GM18867 (cell line): ENCODE results near the gene TMEM41A.
A peak's percentile ranks its signal among the peaks of the same experiment; 100 is the strongest.

ENCODE experiments used
- ATAC-seq: cut with Tn5 transposase; IDR thresholded peaks from one replicate; pipeline ENCODE4 v1.9.1; 2021; ENCODE audit warnings: mild to moderate bottlenecking, moderate library complexity; ENCODE audit not compliant: unreplicated experiment

TMEM41A gene

DNA sequence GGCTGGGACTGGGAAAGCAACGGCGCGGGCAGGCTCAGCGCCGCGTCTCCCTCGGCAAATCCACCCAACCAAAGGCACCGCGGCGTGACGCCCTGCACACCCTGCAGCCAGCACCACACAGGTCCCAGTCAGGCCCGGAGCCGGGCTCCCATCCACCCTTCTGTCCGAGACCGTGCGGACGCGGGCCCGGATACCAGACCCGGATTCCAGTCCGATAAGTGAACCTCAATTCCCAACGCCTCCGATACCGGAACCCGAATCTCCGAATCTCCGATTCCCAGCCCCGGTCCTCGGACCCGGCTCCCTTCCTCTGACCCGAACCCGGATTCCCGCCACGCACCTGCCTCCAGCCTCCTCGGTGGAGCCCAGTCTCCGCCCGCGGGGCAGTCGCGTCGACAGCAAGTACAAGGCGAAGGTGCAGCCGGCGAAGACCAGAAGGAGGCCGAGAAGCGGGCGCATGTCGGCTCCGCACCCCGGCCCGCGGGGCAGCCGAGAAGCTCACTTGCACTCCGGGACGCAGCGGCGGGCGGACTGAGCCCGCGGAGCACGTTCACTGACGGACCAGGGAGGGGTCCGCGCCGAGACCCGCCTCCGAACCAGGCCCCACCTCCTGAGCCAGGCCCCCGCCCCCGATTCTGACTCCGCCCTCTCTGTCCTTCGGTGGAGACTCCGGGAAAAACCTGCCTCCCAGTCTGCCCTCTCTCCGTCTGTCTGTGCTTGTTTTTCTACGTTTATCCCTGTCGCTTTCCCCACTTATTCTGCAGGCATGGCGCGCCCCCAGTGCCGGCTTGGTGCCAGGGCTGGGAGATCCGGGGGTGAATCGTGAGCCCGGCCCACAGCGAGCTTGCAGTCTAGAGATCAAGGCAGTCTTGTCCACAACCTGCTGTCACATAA is at the start of gene TMEM41A:
TMEM41A (minus strand) TSS at position 533 of the 894 bp plus-strand sequence; CDS start at position 459, 74 bp downstream.
- ATAC-seq: peak; percentile 96

DNA sequence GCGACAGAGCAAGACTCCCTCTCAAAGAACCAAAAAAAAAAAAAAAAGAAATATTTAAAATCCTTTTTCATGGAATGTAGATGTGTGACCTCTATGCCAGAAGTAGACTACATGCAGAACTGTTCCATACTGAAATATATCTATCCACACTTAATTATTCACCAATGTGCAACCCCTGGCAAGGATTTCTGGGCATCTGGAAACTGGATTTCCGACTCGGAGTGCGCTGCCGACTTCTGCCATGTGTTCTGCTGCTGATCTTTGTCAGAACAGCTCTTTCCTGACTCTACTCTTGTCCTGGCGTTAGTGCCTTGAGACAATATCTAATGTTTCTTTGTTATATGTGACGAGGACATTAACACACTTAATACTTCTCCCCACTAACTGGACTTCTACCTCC is 41.9 kb upstream of the TMEM41A start:
- no peak for ATAC-seq

DNA sequence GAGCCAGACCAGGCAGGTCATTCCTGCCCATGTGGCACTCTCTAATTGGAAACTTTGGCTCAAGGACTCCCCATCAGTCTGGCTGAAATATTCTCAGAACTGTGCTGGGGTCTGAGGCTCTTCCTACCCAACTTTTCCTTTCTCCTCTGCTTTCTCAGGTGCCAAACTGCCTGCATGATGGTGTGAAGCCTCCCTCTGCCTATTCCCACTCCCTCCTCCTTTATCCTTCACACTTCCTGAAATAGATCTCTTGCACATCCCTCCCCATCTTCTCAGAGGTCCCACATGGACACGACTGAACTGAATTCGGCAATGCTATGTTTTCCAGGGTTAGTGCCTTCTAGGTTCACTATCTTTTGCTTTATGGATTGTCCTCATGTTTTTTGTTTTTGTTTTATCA is 41.1 kb upstream of the TMEM41A start:
- no peak for ATAC-seq

DNA sequence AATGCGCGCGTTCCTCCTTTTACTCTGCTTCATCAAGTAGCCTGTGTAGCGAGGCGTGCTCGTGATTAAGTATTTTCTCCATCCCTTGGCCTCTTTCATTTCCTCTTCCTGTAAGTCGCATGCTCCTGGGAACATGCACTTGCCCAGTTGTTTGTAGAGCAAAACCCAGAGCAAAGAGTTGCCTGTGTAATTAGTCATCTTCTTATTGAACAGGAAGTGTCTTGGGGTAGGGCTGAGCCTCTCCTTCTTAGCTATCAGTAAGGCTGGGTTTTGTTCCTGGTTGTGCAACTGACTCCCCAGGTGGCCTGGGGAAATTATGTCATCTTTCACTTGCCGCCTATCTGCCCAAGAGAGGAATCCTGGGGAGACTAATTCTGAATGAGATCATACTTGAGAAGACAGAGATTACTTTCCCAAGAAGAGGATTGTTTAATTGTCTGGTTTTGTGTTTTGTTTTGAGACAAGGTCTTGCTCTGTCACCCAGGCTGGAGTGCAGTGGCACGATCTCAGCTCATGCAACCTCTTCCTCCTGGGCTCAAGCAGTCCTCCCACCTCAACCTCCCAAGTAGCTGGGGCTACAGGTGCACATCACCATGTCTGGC is 38.6 kb upstream of the TMEM41A start:
- peak; percentile 98 for ATAC-seq

DNA sequence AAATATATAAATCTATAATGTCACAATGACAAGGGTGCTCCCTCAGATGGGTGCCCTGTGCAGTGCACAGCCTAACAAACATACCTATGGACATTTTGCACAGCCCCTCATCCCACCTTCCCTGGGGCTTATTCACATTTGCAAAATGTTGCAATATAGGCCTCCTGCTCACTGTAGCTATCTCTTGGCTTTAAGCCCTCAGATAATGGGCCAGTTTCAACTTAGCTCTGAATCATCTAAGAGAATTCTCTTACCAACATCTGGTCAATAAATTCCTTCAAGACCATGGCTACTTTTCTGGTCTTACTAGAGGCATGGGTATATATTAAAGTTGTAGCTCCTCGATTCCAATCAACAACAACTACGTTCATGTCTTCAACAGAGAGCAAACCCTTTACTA is 35.7 kb upstream of the TMEM41A start:
- no peak for ATAC-seq

DNA sequence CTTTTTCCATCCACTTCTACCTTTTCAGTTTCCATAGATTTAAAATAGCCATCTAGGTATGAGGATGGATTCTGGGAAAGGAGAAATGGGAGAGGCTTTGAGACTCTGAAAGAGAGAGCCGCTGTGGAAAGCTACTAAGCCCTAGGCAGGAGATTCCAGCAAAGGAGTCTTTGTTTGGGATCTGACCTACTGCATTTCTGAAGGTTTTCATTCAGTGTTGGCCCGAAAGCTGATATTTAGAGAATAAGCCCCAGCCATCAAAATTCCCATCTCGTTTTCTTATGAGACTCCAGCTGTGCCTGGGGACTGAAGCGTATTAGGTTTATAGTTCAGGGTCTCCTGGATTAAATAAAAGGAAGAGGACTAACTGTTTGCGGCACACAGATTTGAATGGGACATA is 34.1 kb upstream of the TMEM41A start:
- ATAC-seq: no peak

DNA sequence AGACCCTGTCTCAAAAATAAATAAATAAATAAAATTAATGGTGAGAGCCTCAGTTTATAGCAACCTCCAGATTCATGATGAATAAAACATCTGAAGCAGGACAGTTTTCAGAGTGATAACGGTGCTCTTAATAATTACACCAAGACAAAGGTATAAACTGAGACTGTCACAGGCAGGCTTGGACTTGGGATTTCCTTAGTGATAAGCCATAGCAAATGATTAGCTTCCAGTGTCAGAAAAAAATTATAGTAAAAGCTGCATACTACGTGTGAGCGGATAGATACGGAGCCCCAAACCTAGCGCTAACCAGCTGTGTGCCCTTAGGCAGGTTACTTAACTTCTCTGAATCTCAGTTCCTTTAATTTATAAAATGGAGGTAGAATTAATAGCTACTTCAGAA is 32.0 kb upstream of the TMEM41A start:
- no peak for ATAC-seq

DNA sequence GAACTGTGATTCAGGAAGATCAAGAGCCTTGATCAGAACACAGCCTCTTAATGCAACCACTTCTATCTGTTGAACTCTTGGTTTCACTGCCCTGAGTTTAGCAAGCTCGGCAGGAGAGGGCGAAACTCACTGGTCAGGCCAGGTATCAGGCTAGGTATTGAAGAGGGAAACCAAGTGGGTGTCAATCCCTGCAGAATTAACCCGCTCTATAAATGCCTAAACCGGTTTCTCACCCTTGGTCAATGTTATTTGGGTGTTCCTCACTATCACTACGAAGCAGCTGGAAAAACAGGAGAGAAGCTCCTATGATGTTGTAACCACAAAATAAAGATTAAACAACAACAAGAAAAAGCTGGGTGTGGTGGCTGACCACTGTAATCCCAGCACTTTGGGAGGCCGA is 29.7 kb upstream of the TMEM41A start:
- no peak for ATAC-seq

DNA sequence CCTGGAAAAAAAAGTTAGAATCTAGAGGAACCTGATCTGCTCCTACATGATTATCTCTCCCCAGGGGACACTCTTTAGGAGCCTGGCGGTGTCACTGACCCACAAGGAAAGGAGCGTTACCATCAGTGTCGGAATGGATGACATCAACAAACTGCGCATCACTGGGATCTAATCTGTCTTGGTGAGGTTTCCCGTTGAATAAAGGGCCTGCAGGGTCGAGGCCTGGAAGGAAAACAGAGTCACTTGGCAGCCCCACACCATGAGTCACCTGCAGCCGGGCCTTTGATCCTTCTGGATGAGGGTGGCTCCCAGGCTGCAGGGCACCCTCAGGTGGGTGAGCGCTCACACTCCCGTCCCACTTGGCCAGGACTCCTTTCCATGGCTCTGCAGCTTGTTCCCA is 28.5 kb upstream of the TMEM41A start:
- no peak for ATAC-seq

DNA sequence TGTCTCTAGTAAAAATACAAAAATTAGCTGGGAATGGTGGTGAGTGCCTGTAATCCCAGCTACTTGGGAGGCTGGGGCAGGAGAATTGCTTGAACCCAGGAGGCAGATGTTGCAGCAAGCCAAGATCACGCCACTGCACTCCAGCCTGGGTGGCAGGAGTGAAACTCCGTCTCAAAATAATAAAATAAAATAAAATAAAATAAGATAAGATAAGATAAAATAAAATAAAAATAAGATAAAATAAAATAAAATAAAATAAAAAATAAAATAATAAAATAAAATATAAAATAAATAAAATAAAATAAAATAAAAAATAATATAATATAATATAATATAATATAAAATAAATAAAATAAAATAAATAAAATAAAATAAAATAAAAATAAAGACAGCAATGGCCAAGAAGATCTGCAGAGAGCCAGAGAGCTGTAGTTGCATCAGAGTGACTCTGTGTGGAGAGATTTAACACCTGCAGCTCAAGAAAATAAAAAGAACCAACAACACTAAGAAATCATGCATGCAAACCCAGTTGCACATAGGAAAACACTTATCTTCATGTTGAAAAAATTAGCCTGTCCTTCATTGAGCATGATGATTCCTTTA is 27.6 kb upstream of the TMEM41A start:
- no peak for ATAC-seq

DNA sequence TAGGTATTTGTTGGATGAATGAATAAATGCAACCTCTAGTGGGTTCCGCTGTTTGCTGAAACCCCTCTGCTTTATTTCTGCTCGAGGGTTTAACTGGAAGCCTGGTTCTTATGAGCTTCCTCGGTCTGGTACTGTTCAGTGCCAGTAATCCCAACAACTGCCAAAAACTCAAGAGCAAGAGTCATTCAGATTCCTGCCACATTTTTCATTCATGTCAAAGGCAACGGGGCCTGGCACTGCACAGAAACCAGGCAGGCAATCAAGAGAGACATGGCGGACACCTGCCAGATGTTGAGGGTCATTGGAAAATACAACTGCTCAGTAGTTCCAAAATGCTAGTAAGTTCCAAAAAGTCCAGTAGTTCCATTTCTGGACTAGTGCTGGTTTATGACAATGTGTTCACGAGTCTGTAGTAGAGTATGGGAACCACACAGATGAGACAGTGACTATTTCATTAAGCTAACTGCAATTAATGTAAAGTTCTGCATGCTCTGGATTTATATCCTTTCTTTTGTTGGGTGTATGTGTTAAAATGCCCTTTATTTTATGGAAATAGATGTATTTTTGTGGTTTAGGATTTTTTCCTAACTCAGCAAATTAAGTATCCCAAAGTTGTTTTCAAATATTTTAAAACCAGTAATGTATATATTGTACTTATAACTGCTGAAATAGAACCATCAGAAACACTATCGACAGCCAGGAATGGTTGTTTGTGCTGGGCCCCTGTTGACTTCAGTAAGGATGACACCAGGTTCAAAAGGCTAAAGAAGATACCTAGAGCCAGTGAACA is 22.7 kb upstream of the TMEM41A start:
- no peak for ATAC-seq

DNA sequence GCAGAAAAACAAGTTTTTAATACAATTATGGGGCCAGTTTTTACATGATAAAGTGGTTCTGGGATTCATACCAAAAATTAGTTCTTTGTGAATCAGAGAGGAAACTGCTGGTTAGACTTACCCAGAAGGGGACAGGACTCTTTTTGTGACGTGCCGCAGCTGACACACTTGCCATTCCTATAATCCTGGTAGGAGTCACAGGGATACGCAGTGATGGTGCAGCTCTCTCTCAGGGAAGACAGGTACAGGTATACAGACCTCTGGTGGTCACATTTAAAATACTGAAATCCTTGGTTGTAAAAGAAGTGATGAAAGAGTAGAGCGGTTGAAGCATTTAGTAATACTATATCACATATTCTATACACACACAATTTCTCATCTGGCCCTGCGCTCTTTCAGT is 20.2 kb upstream of the TMEM41A start:
- no peak for ATAC-seq

DNA sequence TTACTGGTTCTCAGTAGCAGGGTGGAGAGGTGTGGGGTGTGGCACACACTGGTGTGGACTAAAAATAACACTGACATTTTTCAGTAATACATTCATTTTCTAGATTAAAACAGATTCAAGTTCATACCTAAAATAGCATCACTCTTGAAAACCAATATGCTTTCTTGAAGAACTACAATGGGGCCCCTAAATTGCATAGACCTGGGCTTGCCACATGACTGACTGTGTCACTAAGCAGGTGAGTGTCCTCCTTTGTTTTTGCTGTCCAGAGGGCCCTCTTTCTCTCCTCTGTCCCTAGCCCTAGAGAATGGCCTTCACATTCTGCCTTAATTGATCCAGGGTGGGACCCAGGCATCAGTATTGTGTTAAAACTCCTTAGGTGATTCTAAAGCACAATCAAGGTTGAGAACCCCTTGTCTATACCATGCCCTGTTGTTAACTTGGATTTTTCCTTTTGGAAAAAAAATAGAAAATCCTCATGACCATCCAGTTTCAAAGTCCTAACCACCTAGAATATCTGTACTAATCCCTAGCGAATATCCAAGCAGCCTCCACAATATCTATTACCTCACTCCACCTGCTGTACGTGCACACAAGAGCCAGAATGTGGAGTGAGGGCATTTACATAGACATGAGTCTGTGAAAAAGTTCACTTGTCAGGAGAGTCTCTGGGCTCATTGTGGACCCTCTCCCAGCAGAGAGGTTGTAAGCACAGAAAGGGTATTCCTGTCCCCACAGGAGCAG is 18.7 kb upstream of the TMEM41A start:
- ATAC-seq: no peak

DNA sequence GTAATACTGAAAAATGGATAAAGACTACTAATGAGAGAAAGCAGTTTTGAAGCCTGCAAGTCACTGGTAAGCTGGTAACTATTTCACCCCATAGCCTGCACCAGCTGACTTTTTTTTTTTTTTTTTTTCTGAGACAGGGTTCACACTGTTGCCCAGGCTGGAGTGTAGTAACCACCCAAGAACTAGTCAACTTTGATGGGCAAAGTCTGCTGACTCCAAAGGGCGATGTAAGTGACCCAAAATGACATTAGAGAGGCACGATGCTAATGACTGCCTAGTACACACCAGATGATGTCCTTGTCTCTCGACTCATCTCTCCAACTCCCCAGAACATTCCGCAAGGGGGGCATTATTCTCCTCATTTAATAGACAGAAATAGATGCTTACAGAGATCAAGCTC is 12.9 kb upstream of the TMEM41A start:
- no peak for ATAC-seq

DNA sequence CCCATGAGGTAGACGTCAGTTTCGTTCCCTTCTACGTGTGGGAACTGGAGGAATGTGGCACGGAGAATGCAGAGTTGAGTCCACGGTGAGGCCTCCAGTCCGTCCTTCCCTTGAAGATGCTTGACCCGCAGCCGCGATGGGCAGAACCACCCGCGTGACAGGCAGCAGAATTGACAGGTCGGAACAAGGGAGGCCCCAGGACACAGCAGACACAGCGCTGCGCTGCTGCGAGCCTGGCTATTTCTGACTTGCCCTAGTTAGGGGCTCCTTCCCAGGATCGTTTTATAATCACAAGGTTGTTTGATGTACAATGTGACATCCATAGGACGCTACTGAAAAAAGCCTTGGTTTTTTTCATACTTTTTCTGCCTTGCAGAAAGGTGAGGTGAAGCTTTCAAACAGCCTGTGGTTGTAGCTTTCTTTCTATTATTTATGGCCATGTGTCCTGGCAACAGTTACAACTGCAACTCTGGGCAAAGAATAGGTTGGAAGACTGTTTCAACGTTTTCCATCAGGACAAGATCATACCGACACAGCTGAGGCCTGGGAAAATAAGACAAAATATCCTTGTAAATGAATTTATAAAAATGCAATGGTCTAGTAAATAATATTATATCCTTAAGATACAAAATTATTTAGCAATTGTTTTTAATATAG is 9.6 kb upstream of the TMEM41A start:
- no peak for ATAC-seq

DNA sequence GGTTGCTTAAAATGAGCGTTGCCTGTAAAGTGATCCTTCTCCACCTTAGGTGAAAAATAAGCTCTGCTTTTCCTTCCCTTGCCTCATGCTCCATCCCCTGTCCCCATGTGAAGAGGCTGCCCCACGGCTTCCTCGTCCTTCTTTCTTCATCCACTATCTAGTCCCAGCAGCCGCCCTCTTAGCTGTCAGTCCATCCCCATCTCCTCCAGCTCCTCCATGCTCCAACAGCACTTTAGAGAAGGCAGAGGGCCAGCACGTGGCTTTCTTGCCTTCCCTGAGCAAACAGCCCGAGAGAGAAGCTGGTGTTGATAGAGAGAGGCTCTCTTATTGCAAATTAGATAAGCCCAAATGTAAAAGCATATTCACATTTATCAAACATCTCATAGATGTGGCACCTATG is 9.0 kb upstream of the TMEM41A start:
- no peak for ATAC-seq

DNA sequence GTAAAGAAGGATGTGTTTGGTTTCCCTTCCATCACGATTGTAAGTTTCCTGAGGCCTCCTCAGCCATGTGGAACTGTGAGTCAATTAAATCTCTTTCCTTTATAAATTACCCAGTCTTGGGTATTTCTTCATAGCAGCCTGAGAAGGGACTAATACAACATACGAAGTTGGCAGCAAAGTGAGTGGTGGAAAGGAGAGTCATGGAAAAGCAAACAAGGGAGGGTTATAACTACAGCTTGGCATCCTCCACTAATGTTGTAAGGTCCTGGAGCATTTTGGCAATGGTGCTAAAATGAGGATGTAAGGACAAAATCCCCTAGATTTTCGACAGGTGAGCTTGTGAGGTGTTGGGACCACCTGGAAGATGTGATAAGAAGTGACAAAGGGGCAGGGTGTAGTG is 5.8 kb upstream of the TMEM41A start:
- no peak for ATAC-seq

DNA sequence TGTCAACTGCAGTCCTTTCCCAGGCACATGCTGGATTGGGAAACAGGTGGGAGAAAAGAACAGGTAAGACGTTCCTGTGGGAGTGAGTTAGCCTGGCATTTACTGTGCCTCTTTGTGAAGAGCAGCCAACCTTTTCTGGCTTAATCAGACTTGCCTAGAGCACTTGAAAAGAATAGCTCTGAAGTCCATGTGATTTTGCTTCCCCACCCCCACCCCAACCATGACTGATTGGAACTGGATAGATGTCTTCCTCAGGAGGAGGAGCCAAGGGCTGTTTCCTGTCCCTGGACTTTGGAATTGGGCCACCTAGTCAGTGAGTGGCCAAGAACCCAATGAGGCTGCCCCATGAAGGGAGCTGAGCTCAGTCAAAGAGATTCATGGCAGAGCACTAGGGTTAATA is 4.7 kb upstream of the TMEM41A start:
- no peak for ATAC-seq

DNA sequence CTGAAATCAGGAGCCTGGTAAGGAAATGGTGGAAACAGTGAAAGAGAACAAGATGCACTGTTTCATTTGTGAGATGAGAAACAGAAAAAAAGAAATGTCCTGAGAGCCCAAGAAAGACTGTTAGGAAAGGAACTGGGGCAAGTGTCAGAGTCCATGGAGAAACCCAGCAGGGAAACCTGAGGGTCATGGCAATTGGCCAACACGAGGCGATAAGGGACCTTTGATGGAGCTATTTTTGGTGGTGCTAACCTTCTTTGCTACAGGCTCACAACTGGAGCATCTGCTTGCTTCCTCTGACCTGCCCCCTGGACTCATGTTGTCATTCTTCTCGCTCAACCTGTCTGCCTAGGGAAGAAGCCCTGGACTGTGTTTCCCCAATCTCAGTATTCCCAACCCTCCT is 4.2 kb upstream of the TMEM41A start:
- no peak for ATAC-seq

DNA sequence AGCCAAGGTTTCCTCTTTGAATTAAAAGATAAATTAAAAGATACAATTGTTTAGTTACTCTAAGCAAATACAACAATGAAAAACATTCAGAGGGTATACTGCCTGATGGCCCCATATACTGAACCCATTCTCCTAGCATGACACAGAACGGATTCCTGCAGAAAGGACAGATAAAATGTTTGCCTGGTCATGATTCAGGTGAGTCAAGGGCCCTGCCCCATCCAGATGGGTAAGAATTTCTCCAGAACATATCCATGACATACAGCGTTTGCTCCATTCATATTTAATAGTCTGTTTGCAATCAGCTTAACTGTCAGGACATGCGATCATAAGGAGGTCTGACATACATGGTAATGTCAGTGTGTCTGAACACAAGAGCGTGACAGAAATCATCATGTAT is 8.6 kb downstream of the TMEM41A start:
- no peak for ATAC-seq
